CD4-positive, alpha-beta T cell treated with Interleukin-10 for 1 hour (primary cell): ENCODE data around the gene RBM20.
A peak's percentile ranks its signal among the peaks of the same experiment; 100 is the strongest.
"Not testable (repeated sequence)": the region's sequence is repeated elsewhere in the genome, so short reads cannot be mapped to it uniquely, and the experiment has no call there.

ENCODE experiments used
- DNase-seq: peaks from one replicate; pipeline ENCODE4 v3.0.0-alpha.2; 2020

Gene RBM20

GRCh38 chr10:110649347-110650264, 5.5 kb downstream of the RBM20 start:
- no peak for DNase-seq

DNA sequence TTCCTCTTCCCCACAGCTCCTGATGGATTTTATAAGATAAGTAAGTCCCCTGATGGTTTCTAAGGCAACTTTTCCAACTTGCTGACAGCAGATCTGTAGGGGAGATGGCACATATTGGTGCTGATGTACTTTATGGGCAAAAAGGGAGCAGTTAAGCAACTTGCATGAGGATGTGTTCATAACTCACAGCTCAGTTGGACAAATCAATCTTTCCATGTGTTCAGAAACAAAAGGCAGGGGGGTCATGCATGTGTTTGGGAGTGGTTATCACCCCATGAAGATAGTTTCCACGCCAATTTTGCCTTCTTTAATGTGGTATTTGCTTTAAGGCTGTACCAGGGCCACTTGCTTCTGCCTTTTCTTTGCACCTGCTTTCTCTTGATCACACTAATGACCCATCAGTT, 6.1 kb downstream of the RBM20 start:
- DNase-seq = no peak

- DNase-seq = no peak
These were observed 7.2 kb downstream of the RBM20 start for GRCh38 chr10:110651044-110651958.

DNA sequence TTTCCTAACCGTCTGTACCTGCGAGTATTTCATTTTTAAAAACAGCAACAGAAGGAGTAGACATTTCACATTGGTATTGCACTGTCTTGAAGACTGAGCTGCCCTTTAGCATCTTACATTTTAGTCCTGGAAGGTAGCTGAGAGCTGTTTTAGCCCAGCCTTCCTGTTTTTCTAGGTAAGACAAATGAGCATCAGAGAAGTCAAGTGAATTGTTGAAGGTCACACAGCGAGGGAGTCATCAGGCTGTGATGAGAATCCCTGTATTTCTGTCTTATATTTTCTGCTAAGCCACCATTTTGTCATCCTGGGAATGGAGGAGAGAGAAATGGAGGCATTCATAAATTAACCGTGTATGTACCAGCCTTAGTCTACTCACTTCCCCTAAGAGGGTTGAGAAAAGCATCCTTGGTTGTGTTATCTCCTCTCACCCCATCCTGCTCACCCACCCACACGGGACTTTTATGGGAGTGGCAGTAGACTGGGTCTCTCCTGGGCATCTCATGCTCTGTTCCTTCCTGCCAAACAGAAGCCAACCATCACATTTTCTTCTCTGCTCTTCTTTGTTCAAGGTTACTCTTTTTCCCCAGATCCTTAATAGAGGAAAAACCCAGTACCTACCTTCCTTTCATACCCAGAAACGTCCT, 8.5 kb downstream of the RBM20 start:
- no peak for DNase-seq

DNA sequence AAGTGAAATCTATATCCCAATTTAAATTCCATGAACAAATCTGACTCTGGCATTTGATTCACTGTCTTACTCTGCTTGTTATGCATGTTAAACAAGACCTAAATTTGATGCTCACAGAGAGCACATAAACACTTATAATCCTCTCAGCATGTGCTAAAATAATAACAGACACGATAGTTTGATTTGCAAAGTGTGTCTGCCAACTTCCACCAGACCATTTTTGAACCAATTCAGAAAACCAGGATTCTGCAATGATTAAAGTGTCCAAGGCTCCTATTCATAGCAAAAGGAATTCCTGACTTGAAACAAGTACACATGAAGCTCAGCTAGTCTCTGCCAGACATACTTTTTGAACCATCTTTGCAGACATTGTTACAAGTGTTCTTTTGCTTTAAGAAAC, 11.2 kb downstream of the RBM20 start:
- DNase-seq = no peak

- DNase-seq = no peak
These were observed 12.5 kb downstream of the RBM20 start for GRCh38 chr10:110656612-110657011.

- no peak for DNase-seq
These were observed 14.0 kb downstream of the RBM20 start for GRCh38 chr10:110657973-110658691.

GRCh38 chr10:110659558-110659957, 15.4 kb downstream of the RBM20 start:
- no peak for DNase-seq

DNA sequence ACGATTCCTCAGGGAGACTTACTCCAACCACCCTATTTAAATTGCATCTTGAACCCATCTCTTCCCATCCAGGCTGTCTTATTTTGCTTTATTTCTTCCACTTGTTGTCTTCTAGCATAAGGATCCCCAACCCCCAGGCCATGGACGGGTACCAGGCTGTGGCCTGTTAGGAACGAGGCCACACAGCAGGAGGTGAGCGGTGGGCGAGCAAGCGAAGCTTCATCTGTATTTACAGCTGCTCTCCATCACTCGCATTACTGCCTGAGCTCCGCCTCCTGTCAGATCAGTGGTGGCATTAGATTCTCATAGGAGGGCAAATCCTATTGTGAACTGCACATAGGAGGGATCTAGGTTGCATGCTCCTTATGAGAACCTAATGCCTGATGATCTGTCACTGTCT, 16.2 kb downstream of the RBM20 start:
- DNase-seq = not testable (repeated sequence)

- no peak for DNase-seq
These were observed 17.2 kb downstream of the RBM20 start for GRCh38 chr10:110661292-110661691.

GRCh38 chr10:110664483-110665420, 20.6 kb downstream of the RBM20 start:
- no peak for DNase-seq

- DNase-seq = not testable (repeated sequence)
These were observed 22.1 kb downstream of the RBM20 start for GRCh38 chr10:110666259-110666658.

- DNase-seq = no peak
These were observed 22.5 kb downstream of the RBM20 start for GRCh38 chr10:110666673-110667072.

DNA sequence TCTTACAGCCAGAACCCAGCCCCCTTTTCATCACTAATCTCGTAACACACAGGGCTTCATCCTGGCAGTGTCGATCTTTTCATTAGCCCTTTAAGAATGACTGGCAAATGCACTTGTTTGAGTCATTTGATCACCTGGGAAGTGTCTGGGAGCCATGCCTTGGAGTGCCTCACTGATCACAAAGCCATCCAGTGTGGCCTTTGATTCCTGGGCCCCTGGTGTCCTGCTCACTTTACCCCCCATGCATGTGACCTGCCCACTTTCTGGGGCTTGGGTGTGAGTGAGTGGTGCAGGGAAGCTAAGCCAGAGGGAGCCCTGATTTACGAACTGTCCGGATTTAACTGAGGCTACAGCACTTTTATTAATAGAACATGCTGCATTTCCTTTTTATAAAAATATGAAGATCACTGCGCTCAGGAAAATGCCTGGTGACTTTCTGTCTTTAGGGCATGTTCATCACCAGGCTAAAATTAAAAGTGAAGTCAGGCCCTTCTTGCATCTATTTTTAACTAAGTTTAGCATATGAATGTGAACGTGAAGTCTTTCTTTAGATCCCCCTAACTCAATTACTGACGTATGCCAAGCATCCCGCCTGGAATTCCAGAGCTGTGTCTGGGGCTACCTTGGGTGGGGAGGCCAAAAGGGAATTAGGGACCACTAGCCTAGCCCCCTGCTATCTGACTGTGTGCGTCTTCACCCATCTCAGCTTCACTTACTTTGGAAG, 23.6 kb downstream of the RBM20 start:
- no peak for DNase-seq

DNA sequence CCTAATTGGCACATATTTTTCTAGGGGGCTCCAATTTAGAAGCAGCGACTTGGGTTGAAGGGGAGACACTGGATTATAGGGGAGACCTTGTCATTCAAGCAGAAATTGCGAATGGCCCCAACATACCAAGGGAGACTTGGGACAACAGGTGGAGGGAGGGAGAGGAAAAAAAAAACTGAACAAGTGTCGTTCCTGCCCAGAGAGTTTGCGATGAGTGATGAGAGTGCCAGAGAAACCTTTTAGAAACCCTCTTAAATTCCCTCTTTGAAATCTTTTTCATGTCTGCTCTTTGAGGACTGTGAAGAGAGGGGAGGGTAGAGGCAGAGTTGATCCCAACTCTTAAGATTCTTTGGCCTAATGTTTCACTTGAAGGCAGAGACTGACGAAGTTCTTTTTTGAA, 24.3 kb downstream of the RBM20 start:
- no peak for DNase-seq

- no peak for DNase-seq
These were observed 26.2 kb downstream of the RBM20 start for GRCh38 chr10:110670335-110670734.

DNA sequence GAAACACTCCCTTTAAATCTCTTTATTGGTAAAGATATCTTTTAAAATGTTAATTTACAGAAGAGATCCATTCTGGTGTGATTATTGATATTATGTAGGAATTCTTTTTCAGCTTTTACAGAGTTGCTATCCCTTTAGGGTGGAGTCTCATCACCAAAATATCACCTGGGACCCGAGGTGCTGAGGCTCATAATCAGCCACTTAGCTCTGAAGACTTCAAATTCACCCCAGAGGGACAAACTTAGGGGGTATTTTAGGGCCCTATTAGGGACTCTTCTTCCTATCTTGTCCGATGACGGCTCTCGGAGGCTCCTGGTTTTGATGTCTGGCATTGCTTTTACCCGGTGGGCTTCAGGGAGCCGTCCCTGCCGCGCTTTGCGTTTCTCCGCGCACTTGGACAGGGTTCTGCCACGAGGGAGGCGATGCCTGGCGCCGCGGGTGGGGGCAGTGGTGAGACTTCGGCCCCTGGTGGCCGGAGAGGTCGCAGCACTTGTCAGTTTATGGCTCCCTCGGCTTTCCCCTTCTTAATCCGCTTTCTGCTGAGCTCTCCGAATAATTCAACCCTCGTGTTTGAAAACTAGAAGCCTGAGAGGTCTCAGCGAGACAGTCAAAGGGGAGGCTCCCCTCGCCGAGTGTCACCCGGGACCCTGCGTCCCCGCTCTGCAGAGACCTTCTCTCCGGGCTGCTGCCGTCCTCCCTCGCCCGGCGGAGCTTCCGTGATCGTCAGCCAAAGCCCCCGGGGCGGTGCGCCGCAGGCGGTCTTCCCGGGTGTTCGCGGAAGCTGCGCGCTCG, 27.8 kb downstream of the RBM20 start:
- peak; percentile 64 for DNase-seq

DNA sequence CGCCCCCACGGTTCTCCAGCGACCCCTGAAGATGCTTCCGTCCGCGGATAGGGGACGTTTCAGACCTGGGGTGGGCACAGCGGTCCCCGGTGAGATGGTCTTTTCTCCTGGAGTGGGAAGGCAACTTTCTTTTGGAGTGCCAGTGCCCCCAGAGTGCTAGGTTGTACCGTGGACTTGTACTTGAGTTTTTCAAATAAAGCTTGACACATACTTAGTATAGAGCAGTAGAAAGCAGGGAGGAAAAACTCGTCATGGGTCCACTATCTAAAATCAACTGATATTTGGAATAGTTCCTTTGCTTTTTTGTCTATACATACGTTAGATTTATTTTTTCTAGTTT, 28.4 kb downstream of the RBM20 start:
- DNase-seq = no peak

DNA sequence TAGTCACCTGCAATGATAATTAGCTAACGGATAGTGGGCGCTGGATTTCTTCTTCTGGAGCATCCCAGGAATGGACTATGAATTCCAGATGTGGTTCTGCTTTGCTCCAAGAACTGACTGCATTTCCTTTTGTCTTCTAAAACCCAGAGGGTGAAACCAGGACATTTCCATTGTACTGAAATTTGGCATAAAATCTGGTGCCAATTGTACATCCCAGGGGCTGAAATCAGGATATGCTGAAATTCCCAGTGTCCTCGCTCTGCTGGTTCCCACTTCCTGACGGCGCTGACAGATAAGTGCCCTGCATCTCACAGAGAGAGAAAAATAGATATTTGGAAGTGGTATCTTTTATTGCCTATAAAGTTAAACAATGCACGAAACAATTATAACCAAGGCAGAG, 31.9 kb downstream of the RBM20 start:
- no peak for DNase-seq
